ENCODE data around the gene GNG13.

- TF ChIP-seq, protein P1, sequence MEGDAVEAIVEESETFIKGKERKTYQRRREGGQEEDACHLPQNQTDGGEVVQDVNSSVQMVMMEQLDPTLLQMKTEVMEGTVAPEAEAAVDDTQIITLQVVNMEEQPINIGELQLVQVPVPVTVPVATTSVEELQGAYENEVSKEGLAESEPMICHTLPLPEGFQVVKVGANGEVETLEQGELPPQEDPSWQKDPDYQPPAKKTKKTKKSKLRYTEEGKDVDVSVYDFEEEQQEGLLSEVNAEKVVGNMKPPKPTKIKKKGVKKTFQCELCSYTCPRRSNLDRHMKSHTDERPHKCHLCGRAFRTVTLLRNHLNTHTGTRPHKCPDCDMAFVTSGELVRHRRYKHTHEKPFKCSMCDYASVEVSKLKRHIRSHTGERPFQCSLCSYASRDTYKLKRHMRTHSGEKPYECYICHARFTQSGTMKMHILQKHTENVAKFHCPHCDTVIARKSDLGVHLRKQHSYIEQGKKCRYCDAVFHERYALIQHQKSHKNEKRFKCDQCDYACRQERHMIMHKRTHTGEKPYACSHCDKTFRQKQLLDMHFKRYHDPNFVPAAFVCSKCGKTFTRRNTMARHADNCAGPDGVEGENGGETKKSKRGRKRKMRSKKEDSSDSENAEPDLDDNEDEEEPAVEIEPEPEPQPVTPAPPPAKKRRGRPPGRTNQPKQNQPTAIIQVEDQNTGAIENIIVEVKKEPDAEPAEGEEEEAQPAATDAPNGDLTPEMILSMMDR (conservative IDR thresholded peaks at IDR 0.05), result no peak
- TF ChIP-seq ZFX (IDR thresholded peaks at IDR 0.05), result no peak
Measured at GRCh38 chr16:799948-800833, at the start of gene GNG13.

Measured in C4-2B (cell line).